Measurements from ENCODE around the gene BICC1. TPM values are rescaled to one million over a fixed set of nuclear protein-coding genes. Genes with fewer than 3 reads are reported as not detected.

The BICC1 gene
- total and polyA plus RNA-seq, 2 of the 13 experiments (the other 11 are each of a cell fraction or from before 2014, with no cell fraction given): 0.18 to 1.5 TPM

DNA sequence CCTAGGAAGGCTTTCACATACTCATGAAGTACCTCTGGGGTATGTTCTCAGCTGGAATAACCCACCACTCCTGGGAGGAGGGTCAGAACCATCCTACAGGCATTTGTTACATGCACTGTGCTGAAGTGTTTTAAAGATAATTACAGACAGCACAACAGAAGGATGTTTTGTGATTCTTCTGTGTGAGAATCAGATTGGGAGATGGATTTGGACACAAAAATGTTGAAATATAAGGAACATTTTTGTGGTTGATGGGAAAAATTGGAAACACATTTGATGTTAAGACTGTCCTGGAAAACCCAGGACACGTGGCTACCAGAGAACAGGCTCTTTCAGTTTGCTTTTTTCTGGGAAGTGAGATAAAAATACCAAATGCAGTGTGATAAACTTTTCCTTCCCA, 61.4 kb downstream of the BICC1 start:
- Histone ChIP-seq H4K20me1 (ENCODE audit: insufficient read depth, low read length) (no peaks in the 10 kb centered on the region), H3K79me2 (ENCODE audit: insufficient read depth, low read length) (peaks cover 2% of the 10 kb centered on the region), H3K36me3 (replicated peaks in 1 of 2; ENCODE audit: control insufficient read depth in 1 of 2, insufficient read depth in 2 of 2, low read length in 2 of 2) (no peaks in the 10 kb centered on the region; a peak in 1 of 5 replicates), H3K4me1 (ENCODE audit: insufficient read depth, low read length) (peaks cover 7% of the 10 kb centered on the region; the same call in 1 of the 2 replicates), H3K9me3 (ENCODE audit: low read length) (0 out of 2 replicates have a peak, but pooled peaks cover 7% of the 10 kb centered on the region), H3K4me3 (replicated peaks in 1 of 3; ENCODE audit: insufficient read depth in 1 of 3, low read depth in 2 of 3, low read length in 3 of 3) (no peak overlapping the region), H3K9ac (ENCODE audit: insufficient read depth, low read depth, low read length) (no peak overlapping the region), H3K27ac (ENCODE audit: extremely low read length, insufficient read depth, low read length) (no peak overlapping the region), H3K4me2 (ENCODE audit: low read depth, low read length) (no peak overlapping the region), H2AFZ (ENCODE audit: low read length) (no peak overlapping the region), H3K27me3 (ENCODE audit: control insufficient read depth in 1 of 2, insufficient read depth in 2 of 2, low read length in 2 of 2) (no peaks in the 10 kb centered on the region)
- ATAC-seq (no peak), FAIRE-seq (no peak), DNase-seq (ENCODE audit: low spot score) (no peak)
- TF ChIP-seq, protein P1, sequence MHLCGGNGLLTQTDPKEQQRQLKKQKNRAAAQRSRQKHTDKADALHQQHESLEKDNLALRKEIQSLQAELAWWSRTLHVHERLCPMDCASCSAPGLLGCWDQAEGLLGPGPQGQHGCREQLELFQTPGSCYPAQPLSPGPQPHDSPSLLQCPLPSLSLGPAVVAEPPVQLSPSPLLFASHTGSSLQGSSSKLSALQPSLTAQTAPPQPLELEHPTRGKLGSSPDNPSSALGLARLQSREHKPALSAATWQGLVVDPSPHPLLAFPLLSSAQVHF (CRISPR knock-in tag; IDR thresholded peaks at IDR 0.05): no peak
- TF ChIP-seq, protein P2, sequence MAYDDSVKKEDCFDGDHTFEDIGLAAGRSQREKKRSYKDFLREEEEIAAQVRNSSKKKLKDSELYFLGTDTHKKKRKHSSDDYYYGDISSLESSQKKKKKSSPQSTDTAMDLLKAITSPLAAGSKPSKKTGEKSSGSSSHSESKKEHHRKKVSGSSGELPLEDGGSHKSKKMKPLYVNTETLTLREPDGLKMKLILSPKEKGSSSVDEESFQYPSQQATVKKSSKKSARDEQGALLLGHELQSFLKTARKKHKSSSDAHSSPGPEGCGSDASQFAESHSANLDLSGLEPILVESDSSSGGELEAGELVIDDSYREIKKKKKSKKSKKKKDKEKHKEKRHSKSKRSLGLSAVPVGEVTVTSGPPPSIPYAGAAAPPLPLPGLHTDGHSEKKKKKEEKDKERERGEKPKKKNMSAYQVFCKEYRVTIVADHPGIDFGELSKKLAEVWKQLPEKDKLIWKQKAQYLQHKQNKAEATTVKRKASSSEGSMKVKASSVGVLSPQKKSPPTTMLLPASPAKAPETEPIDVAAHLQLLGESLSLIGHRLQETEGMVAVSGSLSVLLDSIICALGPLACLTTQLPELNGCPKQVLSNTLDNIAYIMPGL (CRISPR knock-in tag; IDR thresholded peaks at IDR 0.05; ENCODE audit: borderline replicate concordance in 1 of 2, low read depth in 1 of 2): no peak
- no peak for TF ChIP-seq ZFP37 (CRISPR knock-in tag; IDR thresholded peaks at IDR 0.05; ENCODE audit: borderline replicate concordance)
- TF ChIP-seq FIP1L1 (IDR thresholded peaks at IDR 0.05; ENCODE audit: borderline replicate concordance, insufficient read depth, low read depth, low read length): no peak
- 81% methylated on average over 1 of the region's 1 CpG for WGBS (ENCODE audit: low lambda C conversion rate)
- no TSS peak for BruUV-seq (replicated peaks)
- intact Hi-C loops (cut with micrococcal nuclease; ENCODE audit: unreplicated experiment) (no loop called here), in situ Hi-C loops (cut with HindIII; ENCODE audit: extremely low pct_ligation_motif_present, low pct_unique_long_range_greater_than_20kb) (no loop called here)
- ChIA-PET CTCF (ENCODE audit: low intra/inter-chr PET ratio, low total read pairs) (no interaction called here), POLR2A (no interaction called here)

DNA sequence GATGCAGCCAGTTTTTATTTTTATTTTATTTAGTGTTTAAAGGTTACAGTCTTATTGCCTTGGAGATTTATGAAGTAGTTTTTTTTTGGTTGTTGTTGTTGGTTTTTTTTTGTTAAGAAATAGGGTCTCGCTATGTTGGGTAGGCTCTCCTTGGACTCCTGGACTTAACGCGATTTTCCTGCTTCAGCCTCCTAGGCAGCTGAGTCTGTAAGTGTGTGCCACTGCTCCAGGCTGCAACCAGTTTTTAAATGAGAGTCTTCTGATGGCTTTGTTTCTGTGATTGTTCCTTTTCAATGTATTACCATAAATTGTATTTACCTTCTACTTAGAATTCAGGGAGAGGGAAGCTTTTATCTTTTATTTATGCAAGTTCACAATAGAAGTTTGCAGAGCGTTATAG, 62.8 kb downstream of the BICC1 start:
- no peak overlapping the region for H3K4me2 ChIP-seq (ENCODE audit: low read depth, low read length)
- no peak overlapping the region for H3K27ac ChIP-seq (ENCODE audit: extremely low read length, insufficient read depth, low read length)
- ATAC-seq (no peak), FAIRE-seq (no peak), DNase-seq (ENCODE audit: low spot score) (no peak)
- no peak overlapping the region for H3K4me3 ChIP-seq (replicated peaks in 1 of 3; ENCODE audit: insufficient read depth in 1 of 3, low read depth in 2 of 3, low read length in 3 of 3)
- POLR2A ChIA-PET: no interaction called here
- H3K27me3 ChIP-seq (ENCODE audit: control insufficient read depth in 1 of 2, insufficient read depth in 2 of 2, low read length in 2 of 2): no peaks in the 10 kb centered on the region
- intact Hi-C loops (cut with micrococcal nuclease; ENCODE audit: unreplicated experiment): no loop called here
- no peaks in the 10 kb centered on the region for H4K20me1 ChIP-seq (ENCODE audit: insufficient read depth, low read length)
- WGBS (ENCODE audit: low lambda C conversion rate): 88% methylated on average over 4 of the region's 4 CpGs
- no TSS peak for BruUV-seq (replicated peaks)
- in situ Hi-C loops (cut with HindIII; ENCODE audit: extremely low pct_ligation_motif_present, low pct_unique_long_range_greater_than_20kb): no loop called here
- no peaks in the 10 kb centered on the region; a peak in 1 of 5 replicates for H3K36me3 ChIP-seq (replicated peaks in 1 of 2; ENCODE audit: control insufficient read depth in 1 of 2, insufficient read depth in 2 of 2, low read length in 2 of 2)
- no peak overlapping the region for H3K9ac ChIP-seq (ENCODE audit: insufficient read depth, low read depth, low read length)
- no peak overlapping the region for H2AFZ ChIP-seq (ENCODE audit: low read length)
- H3K9me3 ChIP-seq (ENCODE audit: low read length): 0 out of 2 replicates have a peak, but pooled peaks cover 4% of the 10 kb centered on the region
- H3K4me1 ChIP-seq (ENCODE audit: insufficient read depth, low read length): peaks cover 7% of the 10 kb centered on the region; the same call in 1 of the 2 replicates
- H3K79me2 ChIP-seq (ENCODE audit: insufficient read depth, low read length): peaks cover 2% of the 10 kb centered on the region
- CTCF ChIA-PET (ENCODE audit: low intra/inter-chr PET ratio, low total read pairs): no interaction called here
- no peak for TF ChIP-seq ERF (CRISPR knock-in tag; IDR thresholded peaks at IDR 0.05)
- no peak for TF ChIP-seq THYN1 (CRISPR knock-in tag; IDR thresholded peaks at IDR 0.05; ENCODE audit: borderline replicate concordance, low read depth)
- TF ChIP-seq, protein P3, sequence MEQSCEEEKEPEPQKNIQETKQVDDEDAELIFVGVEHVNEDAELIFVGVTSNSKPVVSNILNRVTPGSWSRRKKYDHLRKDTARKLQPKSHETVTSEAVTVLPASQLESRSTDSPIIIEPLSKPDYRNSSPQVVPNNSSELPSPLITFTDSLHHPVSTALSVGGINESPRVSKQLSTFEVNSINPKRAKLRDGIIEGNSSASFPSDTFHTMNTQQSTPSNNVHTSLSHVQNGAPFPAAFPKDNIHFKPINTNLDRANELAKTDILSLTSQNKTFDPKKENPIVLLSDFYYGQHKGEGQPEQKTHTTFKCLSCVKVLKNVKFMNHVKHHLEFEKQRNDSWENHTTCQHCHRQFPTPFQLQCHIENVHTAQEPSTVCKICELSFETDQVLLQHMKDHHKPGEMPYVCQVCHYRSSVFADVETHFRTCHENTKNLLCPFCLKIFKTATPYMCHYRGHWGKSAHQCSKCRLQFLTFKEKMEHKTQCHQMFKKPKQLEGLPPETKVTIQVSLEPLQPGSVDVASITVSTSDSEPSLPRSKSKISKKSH (CRISPR knock-in tag; IDR thresholded peaks at IDR 0.05; ENCODE audit: borderline replicate concordance): no peak
- TF ChIP-seq EEA1 (CRISPR knock-in tag; IDR thresholded peaks at IDR 0.05; ENCODE audit: borderline replicate concordance): no peak
- no peak for TF ChIP-seq RNF2 (conservative IDR thresholded peaks at IDR 0.05; ENCODE audit: low read depth)
- TF ChIP-seq, protein P4, sequence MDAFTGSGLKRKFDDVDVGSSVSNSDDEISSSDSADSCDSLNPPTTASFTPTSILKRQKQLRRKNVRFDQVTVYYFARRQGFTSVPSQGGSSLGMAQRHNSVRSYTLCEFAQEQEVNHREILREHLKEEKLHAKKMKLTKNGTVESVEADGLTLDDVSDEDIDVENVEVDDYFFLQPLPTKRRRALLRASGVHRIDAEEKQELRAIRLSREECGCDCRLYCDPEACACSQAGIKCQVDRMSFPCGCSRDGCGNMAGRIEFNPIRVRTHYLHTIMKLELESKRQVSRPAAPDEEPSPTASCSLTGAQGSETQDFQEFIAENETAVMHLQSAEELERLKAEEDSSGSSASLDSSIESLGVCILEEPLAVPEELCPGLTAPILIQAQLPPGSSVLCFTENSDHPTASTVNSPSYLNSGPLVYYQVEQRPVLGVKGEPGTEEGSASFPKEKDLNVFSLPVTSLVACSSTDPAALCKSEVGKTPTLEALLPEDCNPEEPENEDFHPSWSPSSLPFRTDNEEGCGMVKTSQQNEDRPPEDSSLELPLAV (CRISPR knock-in tag; conservative IDR thresholded peaks at IDR 0.05; ENCODE audit: low read depth): no peak
- TF ChIP-seq ZNF326 (CRISPR knock-in tag; IDR thresholded peaks at IDR 0.05; ENCODE audit: borderline replicate concordance): no peak
- no peak for TF ChIP-seq ZNF160 (CRISPR knock-in tag; IDR thresholded peaks at IDR 0.05)
